ENCODE results near the gene PACSIN1. TPM values are rescaled to one million over a fixed set of nuclear protein-coding genes. Genes with fewer than 3 reads are reported as not detected.

Gene PACSIN1
- total RNA-seq, 1 donor from 2014 or later = 0.41 TPM

- H3K27ac Mint-ChIP-seq = no peak overlapping the region
- Histone ChIP-seq H4K20me1 (ENCODE audit: low read depth) (peaks cover 22% of the 10 kb centered on the region), H3K79me2 (ENCODE audit: low read depth) (no peaks in the 10 kb centered on the region), H3K27ac (no peak overlapping the region), H2AFZ (replicated peaks) (no peak overlapping the region), H3K4me1 (peaks cover 18% of the 10 kb centered on the region), H3F3A (ENCODE audit: low read depth) (peaks cover 22% of the 10 kb centered on the region), H3K36me3 (no peaks in the 10 kb centered on the region), H3K4me2 (no peak overlapping the region), H3K4me3 (no peak overlapping the region), H3K9me3 (ENCODE audit: low read depth) (no peaks in the 10 kb centered on the region), H3K9ac (no peak overlapping the region), H3K27me3 (peaks cover 23% of the 10 kb centered on the region)
- DNase-seq (ENCODE audit: low spot score) = no peak
- H3K36me3 Mint-ChIP-seq = no peaks in the 10 kb centered on the region
- H3K4me3 Mint-ChIP-seq = no peak overlapping the region
- no peak for TF ChIP-seq CTCF (IDR thresholded peaks at IDR 0.05)
- TF ChIP-seq EZH2 (IDR thresholded peaks at IDR 0.05) = no peak
- no peak for TF ChIP-seq EZH2phosphoT487 (IDR thresholded peaks at IDR 0.05)
- H3K4me1 Mint-ChIP-seq = peaks cover 28% of the 10 kb centered on the region
- H3K9me3 Mint-ChIP-seq = peaks cover 8% of the 10 kb centered on the region
- peaks cover 15% of the 10 kb centered on the region for H3K27me3 Mint-ChIP-seq (ENCODE audit: insufficient read depth, low read depth)
These were observed 43.9 kb downstream of the PACSIN1 start for GRCh38 chr6:34509782-34510181.

- Histone ChIP-seq H4K20me1 (ENCODE audit: low read depth) (peaks cover 22% of the 10 kb centered on the region), H3K9ac (no peak overlapping the region), H3K79me2 (ENCODE audit: low read depth) (no peaks in the 10 kb centered on the region), H3K4me1 (peaks cover 23% of the 10 kb centered on the region), H3K4me3 (no peak overlapping the region), H3K36me3 (no peaks in the 10 kb centered on the region), H2AFZ (replicated peaks) (no peak overlapping the region), H3K9me3 (ENCODE audit: low read depth) (no peaks in the 10 kb centered on the region), H3K4me2 (no peak overlapping the region), H3K27ac (no peak overlapping the region), H3K27me3 (peaks cover 28% of the 10 kb centered on the region), H3F3A (ENCODE audit: low read depth) (peaks cover 22% of the 10 kb centered on the region)
- peaks cover 15% of the 10 kb centered on the region for H3K27me3 Mint-ChIP-seq (ENCODE audit: insufficient read depth, low read depth)
- H3K4me3 Mint-ChIP-seq = peak overlapping the region; percentile 1
- TF ChIP-seq EZH2phosphoT487 (IDR thresholded peaks at IDR 0.05) = no peak
- TF ChIP-seq EZH2 (IDR thresholded peaks at IDR 0.05) = no peak
- TF ChIP-seq CTCF (IDR thresholded peaks at IDR 0.05) = no peak
- H3K9me3 Mint-ChIP-seq = peaks cover 8% of the 10 kb centered on the region
- H3K4me1 Mint-ChIP-seq = peaks cover 30% of the 10 kb centered on the region
- H3K36me3 Mint-ChIP-seq = no peaks in the 10 kb centered on the region
- no peak for DNase-seq (ENCODE audit: low spot score)
- H3K27ac Mint-ChIP-seq = no peak overlapping the region
These were observed 44.4 kb downstream of the PACSIN1 start for GRCh38 chr6:34510299-34510698.

DNA sequence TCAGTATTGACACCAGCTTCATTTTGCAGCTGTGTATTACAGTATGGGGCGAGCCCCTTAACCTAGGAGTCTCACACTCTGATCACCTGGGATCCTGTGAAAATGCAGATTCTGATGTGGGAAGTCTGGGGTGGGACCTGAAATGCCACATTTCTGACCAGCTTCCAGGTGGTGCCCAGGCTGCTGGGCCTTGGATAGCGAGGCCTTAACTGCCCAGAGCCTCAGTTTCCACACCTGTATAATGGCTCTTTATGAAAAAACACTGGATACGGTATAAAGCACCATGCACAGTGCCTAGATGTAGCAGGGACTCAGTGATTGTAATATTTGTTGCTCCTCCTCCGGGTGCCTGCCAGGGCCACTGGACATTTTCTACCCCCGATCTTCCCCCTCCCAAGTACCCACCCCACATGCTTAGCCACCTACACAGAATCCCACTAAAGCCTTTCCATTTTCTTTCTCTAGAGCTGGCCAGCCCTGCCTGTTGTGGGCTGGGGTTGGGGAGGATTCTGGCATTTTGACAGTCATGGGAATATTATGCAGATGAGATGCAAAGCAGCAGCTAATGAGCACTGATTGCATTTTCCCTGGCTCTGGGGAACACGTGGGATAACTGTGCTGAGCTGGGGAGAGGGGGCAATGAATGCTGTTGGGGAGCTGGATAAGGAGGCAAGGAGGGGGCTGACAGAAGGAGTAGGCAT lies 45.5 kb downstream of the PACSIN1 start:
- Histone ChIP-seq H3K4me1 (peaks cover 28% of the 10 kb centered on the region), H3K36me3 (no peaks in the 10 kb centered on the region), H3K9ac (no peak overlapping the region), H3K4me2 (no peak overlapping the region), H3K79me2 (ENCODE audit: low read depth) (no peaks in the 10 kb centered on the region), H3K9me3 (ENCODE audit: low read depth) (no peaks in the 10 kb centered on the region), H3K4me3 (no peak overlapping the region), H2AFZ (replicated peaks) (no peak overlapping the region), H3K27ac (no peak overlapping the region), H3K27me3 (peaks cover 39% of the 10 kb centered on the region), H3F3A (ENCODE audit: low read depth) (peaks cover 22% of the 10 kb centered on the region), H4K20me1 (ENCODE audit: low read depth) (peaks cover 22% of the 10 kb centered on the region)
- Mint-ChIP-seq H3K27ac (peak overlapping the region; percentile 43), H3K4me3 (no peak overlapping the region), H3K9me3 (peaks cover 8% of the 10 kb centered on the region), H3K4me1 (peaks cover 33% of the 10 kb centered on the region), H3K36me3 (no peaks in the 10 kb centered on the region), H3K27me3 (ENCODE audit: insufficient read depth, low read depth) (peaks cover 15% of the 10 kb centered on the region)
- no peak for DNase-seq (ENCODE audit: low spot score)
- TF ChIP-seq CTCF (IDR thresholded peaks at IDR 0.05) = no peak
- no peak for TF ChIP-seq EZH2phosphoT487 (IDR thresholded peaks at IDR 0.05)
- no peak for TF ChIP-seq EZH2 (IDR thresholded peaks at IDR 0.05)

Measured in neural progenitor cell (in vitro differentiated cells).